ENCODE results near the gene VENTX.

VENTX gene

GRCh38 chr10:133235265-133235855, 2.3 kb upstream of the VENTX start:
- no peak for DNase-seq

DNA sequence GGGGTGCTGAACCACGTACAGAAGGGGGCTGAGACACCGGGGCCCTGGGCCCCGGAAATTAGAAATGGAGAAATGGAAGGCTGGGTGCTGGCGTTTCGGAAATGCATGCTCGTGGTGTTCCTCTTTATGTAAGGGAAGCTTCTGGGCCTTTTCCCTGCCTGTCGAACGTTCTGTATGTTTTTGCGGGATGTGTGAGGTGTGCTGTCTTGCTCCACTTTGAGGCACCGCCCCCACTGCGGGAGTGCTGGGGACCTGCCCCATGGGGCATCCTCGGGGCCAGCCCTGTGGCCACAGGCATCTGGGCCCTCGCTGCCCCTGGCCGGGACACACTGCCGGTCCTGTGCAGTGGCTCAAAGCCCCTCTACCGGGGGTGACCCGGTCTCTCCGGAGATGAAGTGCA, 1.7 kb upstream of the VENTX start:
- DNase-seq = no peak

GRCh38 chr10:133236401-133237240, 1.0 kb upstream of the VENTX start:
- DNase-seq = no peak

DNA sequence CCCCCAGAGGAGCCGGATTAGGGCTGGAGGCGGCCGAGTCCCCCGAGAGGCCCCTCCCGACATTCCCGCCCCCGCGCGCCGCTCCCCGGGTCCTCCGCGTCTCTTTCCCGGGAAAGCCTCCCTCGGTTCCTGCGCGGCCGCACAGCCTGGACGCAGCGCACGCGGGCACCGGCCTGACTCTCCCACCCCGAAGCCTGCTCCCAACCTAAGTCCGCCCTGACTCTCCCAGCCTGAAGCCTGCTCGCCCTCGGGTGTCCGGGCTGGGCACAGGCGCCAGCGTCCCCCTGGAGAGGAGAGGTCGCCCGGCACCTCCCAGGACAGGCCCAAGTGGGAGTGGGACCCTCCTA, 441 bp upstream of the VENTX start:
- no peak for DNase-seq

- no peak for DNase-seq
Measured at GRCh38 chr10:133238466-133238804, 780 bp downstream of the VENTX start.

DNA sequence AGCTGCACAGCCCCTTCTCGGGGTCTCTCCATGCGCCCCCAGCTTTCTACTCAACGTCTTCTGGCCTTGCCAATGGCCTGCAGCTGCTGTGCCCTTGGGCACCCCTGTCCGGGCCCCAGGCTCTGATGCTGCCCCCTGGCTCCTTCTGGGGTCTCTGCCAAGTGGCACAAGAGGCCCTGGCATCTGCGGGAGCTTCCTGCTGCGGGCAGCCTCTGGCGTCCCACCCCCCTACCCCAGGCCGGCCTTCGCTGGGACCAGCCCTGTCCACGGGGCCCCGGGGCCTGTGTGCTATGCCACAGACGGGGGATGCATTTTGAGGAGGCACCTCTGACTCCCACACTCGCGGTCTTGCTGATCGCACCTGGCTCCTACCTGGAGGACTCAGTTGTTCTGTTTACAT, 2.3 kb downstream of the VENTX start:
- DNase-seq = no peak

DNA sequence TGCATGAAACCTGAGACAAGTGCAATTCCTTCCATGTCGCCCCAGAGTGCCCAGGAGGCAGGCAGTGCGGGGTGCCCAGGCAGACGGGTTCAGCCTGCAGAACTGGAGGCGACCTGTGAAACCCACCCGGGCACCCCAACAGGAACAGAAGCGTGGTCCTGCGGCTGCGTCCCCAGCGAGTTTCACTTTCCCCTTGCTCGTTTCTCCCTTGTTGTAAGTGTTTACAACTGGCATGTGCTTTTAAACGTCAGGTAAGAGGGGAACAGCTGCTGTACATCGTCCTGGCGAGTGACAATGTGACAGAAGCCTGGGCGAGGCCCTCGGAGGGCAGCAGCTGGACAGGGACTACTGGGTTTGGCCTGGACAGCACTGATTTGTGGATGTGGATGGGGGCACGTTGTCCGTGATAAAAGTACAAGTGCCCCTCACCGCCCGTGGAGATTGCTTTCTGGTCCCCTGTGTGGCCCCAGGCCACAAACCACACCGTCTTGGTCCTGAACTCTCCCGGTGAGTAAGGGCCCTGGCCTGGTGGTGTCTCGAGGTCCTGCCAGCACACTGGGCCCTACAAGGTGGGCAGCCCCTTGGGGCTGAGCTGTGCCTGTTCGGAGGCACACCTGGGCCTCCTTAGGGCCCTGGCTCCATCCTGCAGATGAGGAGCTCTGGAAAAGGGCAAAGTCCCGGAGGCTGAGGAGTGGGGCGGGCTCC, 4.0 kb downstream of the VENTX start:
- no peak for DNase-seq

DNA sequence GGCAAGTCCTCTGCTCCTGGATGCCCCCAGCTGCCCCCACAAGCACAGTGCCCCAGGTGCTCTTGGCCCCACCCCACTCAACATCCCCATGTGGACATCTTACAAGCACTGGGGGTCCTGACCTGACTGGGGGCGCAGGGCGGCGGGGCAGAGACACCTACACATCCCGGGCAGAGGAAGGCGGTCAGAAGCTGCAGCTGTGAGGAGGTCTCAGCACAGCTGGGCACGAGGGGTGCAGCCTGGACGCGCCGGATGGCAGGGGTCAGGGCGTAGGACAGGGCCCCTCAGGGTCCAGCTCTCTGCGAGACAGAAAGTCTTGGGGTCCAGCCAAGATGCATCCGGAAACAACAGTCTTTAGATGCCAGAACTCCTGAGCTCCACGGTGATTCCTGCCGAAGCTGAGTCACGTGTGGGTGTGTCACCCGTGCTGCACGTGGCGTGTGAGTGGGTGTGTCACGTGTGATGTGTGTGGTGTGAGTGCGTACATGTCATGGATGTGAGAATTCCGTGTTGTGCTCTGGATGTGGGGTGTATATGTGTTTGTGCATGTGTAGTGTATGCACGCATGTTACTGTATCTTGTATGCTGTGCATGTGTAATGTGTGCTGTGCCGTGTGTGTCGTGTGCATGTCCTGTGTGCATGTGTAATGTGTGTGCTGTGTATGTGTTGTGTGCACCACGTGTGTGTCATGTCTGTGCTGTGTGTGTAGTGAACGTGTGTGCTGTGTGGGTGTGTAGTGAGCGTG, 5.1 kb downstream of the VENTX start:
- DNase-seq = peak in 4 of 56 donors; percentile 10 to 35 (median 30)

DNA sequence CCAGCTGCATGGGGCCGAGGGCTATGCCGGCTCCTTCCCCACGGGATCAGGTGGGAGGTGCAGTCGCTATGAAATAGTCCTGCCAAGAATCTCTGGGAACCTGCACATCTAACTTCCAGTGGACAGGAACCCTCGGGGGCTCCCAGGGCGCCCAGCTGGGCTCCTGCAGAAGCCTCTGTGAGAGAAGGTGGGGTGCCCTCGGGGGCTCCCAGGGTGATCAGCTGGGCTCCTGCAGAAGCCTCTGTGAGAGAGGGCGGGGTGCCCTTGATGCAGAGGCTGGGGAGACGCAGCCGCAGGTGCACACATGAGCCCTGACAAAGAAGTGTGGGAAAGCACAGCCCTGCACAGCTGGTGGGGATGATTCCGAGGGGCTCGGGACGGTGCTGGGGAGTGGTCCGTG, 5.9 kb downstream of the VENTX start:
- no peak for DNase-seq

DNA sequence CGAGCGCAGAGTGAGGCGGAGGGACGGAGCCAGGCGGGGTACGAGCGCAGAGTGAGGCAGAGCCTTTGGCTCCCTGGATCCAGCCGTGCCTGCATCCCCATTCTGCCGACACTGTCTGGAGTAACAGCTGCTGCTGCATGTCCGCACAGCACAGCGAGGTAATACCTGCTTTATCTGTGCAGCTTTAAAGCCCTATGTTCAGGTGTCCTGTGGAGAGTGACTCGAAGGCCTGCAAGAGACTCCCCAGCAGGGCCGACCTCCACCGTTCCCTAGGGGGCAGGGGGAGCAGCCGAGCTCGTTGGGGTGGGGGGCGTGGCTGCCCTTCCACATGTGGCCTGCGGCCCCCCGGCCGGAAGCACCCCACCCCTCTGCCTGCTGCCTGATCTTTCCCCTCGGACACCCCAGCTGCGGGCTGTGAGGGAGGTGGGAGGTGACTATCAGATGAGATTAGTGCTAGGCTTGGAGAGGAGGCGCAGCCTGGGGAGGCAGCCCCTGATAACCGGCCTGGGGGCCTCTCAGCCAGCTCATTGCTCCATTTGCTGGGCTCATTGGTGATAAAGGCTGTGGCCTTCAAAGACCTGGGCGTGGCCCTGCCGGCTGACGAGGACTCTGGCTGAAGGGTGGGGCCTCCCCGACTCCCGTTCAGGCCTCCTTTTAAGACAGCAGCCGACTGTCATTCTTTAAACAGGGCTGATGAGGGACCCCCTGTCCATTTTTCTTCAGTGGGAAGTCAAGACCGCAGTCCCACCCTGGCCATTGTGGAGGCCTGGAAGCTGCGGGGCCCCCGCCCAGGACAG, 8.0 kb downstream of the VENTX start:
- no peak for DNase-seq

GRCh38 chr10:133246236-133246626, 8.6 kb downstream of the VENTX start:
- no peak for DNase-seq

GRCh38 chr10:133247681-133248333, 10.2 kb downstream of the VENTX start:
- no peak for DNase-seq

DNA sequence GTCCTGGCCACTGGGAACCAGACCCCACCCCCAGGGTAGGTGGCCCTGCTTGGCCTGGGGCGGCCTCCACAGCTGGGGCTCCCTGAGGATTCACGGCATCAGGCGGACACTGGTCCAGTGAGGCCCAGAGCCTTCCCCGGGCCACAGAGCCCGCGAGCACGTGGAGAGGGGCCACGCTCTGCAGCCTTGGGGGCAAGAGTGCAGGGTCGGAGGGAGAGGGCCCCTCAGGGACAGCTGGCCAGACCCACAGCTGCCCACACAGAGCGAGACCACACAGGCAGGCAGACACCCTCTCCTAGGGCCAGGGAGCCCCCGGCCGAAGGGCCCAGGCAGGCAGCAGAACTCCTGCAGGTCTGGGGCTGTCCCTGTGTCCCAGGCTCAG, 10.7 kb downstream of the VENTX start:
- no peak for DNase-seq

GRCh38 chr10:133249094-133249780, 11.6 kb downstream of the VENTX start:
- DNase-seq = no peak

GRCh38 chr10:133249975-133250754, 12.5 kb downstream of the VENTX start:
- DNase-seq = no peak

- DNase-seq = no peak
Measured at GRCh38 chr10:133251388-133252222, 13.9 kb downstream of the VENTX start.

GRCh38 chr10:133252223-133252552, 14.5 kb downstream of the VENTX start:
- no peak for DNase-seq

DNA sequence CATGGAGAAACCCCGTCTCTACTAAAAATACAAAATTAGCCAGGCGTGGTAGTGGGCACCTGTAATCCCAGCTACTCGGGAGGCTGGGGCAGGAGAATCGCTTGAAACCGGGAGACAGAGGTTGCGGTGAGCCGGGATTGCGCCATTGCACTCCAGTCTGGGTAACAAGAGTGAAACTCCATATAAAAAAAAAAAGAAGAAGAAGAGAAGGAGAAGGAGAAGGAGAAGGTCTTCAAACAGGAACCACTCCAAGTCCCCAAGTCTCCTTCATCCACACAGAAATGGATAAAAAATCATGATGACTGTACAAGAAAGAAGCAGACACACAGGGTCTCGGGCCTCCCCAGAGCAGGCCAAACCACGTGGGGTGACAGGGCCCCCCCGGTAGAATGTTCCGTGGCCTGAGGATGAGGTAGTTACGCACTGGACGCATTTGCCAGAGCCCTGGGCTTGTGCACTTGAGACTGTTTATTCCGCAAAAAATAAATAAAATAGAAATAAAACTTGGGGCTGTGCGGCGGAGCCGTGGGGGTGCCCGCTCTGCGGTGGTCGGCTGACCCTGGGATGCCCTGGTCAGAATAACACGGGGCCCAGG, 15.8 kb downstream of the VENTX start:
- no peak for DNase-seq
